Keratinocyte (primary cell): Measurements from ENCODE around the gene EML2. TPM values are rescaled to one million over a fixed set of nuclear protein-coding genes. Genes with fewer than 3 reads are reported as not detected.
A peak's percentile ranks its signal among the peaks of the same experiment; 100 is the strongest.

Source experiments
- DNase-seq: peaks from one replicate; pipeline ENCODE4 v3.0.0-alpha.2; 2011; ENCODE audit warnings: low read depth, missing footprints, low spot score
- FAIRE-seq: peaks from 2 replicates; lab custom pipeline; 2011; peaks lifted over from hg19 to GRCh38; lab: Jason Lieb, UNC
- H2AFZ ChIP-seq: 2 replicates; pipeline ENCODE4 v1.6.0; 2012; ENCODE audit warnings: low read length, control low read depth, inconsistent platforms; ENCODE audit not compliant: control insufficient read depth
- H3K27ac ChIP-seq: 2 replicates; pipeline ENCODE4 v1.5.1; 2011; ENCODE audit warnings: low read length; ENCODE audit not compliant: control insufficient read depth, insufficient read depth
- H3K27me3 ChIP-seq: 3 replicates; pipeline ENCODE4 v1.6.0; 2011; ENCODE audit warnings: low read length; ENCODE audit not compliant: control insufficient read depth, insufficient read depth; ENCODE audit errors: extremely low read depth
- H3K36me3 ChIP-seq, 2 experiments: 2 replicates in 1 of 2; 3 replicates in 1 of 2; pipeline ENCODE4 v1.5.1; 2011; ENCODE audit warnings: low read length in 2 of 2, mild to moderate bottlenecking in 1 of 2; ENCODE audit not compliant: control insufficient read depth in 2 of 2, insufficient read depth in 2 of 2; ENCODE audit errors: extremely low read depth in 1 of 2
- H3K4me1 ChIP-seq: 3 replicates; pipeline ENCODE4 v1.5.1; 2011; ENCODE audit warnings: low read length; ENCODE audit not compliant: control insufficient read depth, insufficient read depth; ENCODE audit errors: extremely low read depth
- H3K4me2 ChIP-seq: 3 replicates; pipeline ENCODE4 v1.6.0; 2011; ENCODE audit warnings: low read depth, low read length; ENCODE audit not compliant: control insufficient read depth, insufficient read depth; ENCODE audit errors: extremely low read depth
- H3K4me3 ChIP-seq, 3 experiments: fragments of 200-600 bp in 1 of 3; sonication (generic) in 1 of 3; 2 replicates in 2 of 3; 3 replicates in 1 of 3; pipeline ENCODE4 v1.5.1; 2011 to 2016; ENCODE audit warnings: low read length in 3 of 3, mild to moderate bottlenecking in 3 of 3, control low read depth in 2 of 3, inconsistent platforms in 1 of 3, low read depth in 1 of 3, mixed read lengths in 1 of 3, mixed run types in 1 of 3, moderate library complexity in 1 of 3; ENCODE audit not compliant: control insufficient read depth in 2 of 3, insufficient read depth in 2 of 3; ENCODE audit errors: extremely low read depth in 1 of 3
- H3K79me2 ChIP-seq: 2 replicates; pipeline ENCODE4 v1.6.0; 2012; ENCODE audit warnings: low read length; ENCODE audit not compliant: control insufficient read depth, insufficient read depth
- H3K9ac ChIP-seq: 3 replicates; pipeline ENCODE4 v1.6.0; 2011; ENCODE audit warnings: low read length; ENCODE audit not compliant: control insufficient read depth, insufficient read depth; ENCODE audit errors: extremely low read depth
- H3K9me1 ChIP-seq: 3 replicates; pipeline ENCODE4 v1.6.0; 2011; ENCODE audit warnings: low read length; ENCODE audit not compliant: control insufficient read depth, insufficient read depth; ENCODE audit errors: extremely low read depth
- H3K9me3 ChIP-seq: 2 replicates; pipeline ENCODE4 v1.5.1; 2012; ENCODE audit warnings: low read depth, low read length; ENCODE audit not compliant: control insufficient read depth
- H4K20me1 ChIP-seq: 3 replicates; pipeline ENCODE4 v1.6.0; 2011; ENCODE audit warnings: low read length; ENCODE audit not compliant: control insufficient read depth, insufficient read depth; ENCODE audit errors: extremely low read depth
- CTCF ChIP-seq, 3 experiments: IDR thresholded peaks in 1 of 3; conservative IDR thresholded peaks in 1 of 3; optimal IDR thresholded peaks in 1 of 3; 2 replicates in 2 of 3; 3 replicates in 1 of 3; pipeline versions ENCODE3 to v1.5.1; 2011; ENCODE audit warnings: low read length in 3 of 3, mild to moderate bottlenecking in 3 of 3, moderate library complexity in 2 of 3, control low read depth in 1 of 3, inconsistent platforms in 1 of 3; ENCODE audit not compliant: insufficient read depth in 2 of 3; ENCODE audit errors: extremely low read depth in 1 of 3
- EZH2 ChIP-seq: IDR thresholded peaks from one replicate; pipeline ENCODE4 v1.6.1; 2012; ENCODE audit warnings: inconsistent platforms, mild to moderate bottlenecking, low read length, moderate library complexity
- dilution Hi-C: fragments of 300-500 bp; cut with MboI; formaldehyde crosslinking; loops from one replicate; pipeline ENCODE4 v1.7.0; 2020; ENCODE audit warnings: low sequenced_read_pairs; ENCODE audit not compliant: extremely low pct_ligation_motif_present
- polyA plus RNA-seq, 5 experiments: library from polyadenylated mRNA; depleted of rRNA in 3 of 5; stranded (reverse) in 3 of 5; stranded (forward) in 1 of 5; unstranded in 1 of 5; fragments of >200 nt; gene quantifications; 1 replicate in 1 of 5; 2 replicates in 3 of 5; 3 replicates in 1 of 5; pipeline versions ENCODE4 v1.2.1 to v1.2.3, GENCODE V29; 2011 to 2012; ENCODE audit warnings: missing spikeins in 2 of 5, low read depth in 1 of 5, low replicate concordance in 1 of 5

The EML2 gene
- polyA plus RNA-seq, 1 donor (not counting 4 experiments of a cell fraction or from before 2014, with no cell fraction given) = 43.4 TPM

GRCh38 chr19:45576682-45577081, 62.5 kb downstream of the EML2 start:
- Histone ChIP-seq H3K4me1 (peaks cover 36% of the 10 kb centered on the region), H4K20me1 (no peaks in the 10 kb centered on the region), H3K4me2 (peak overlapping the region; percentile 71), H3K27ac (peak overlapping the region; percentile 96), H2AFZ (no peak overlapping the region), H3K79me2 (peaks cover 30% of the 10 kb centered on the region), H3K27me3 (no peaks in the 10 kb centered on the region), H3K9me1 (no peaks in the 10 kb centered on the region), H3K4me3 (no peak overlapping the region), H3K36me3 (peaks cover 0 to 5% of the 10 kb centered on the region in 2 experiments), H3K9me3 (no peaks in the 10 kb centered on the region), H3K9ac (peak overlapping the region; percentile 57)
- DNase-seq (no peak), FAIRE-seq (no peak)
- no peak for TF ChIP-seq EZH2
- no peak for TF ChIP-seq CTCF (optimal IDR thresholded peaks at IDR 0.05 in 1 of 3, IDR thresholded peaks at IDR 0.05 in 1 of 3, conservative IDR thresholded peaks at IDR 0.05 in 1 of 3; ENCODE audit: extremely low read depth in 1 of 3, insufficient read depth in 2 of 3, low read length in 3 of 3)
- dilution Hi-C loops = no loop called here

- Histone ChIP-seq H3K4me2 (no peak overlapping the region), H3K9ac (no peak overlapping the region), H2AFZ (no peak overlapping the region), H4K20me1 (no peaks in the 10 kb centered on the region), H3K27ac (peak overlapping the region; percentile 17), H3K9me3 (no peaks in the 10 kb centered on the region), H3K4me3 (no peak overlapping the region), H3K27me3 (no peaks in the 10 kb centered on the region), H3K4me1 (peaks cover 36% of the 10 kb centered on the region), H3K79me2 (peaks cover 31% of the 10 kb centered on the region), H3K9me1 (no peaks in the 10 kb centered on the region), H3K36me3 (no peaks in the 10 kb centered on the region)
- FAIRE-seq = no peak
- TF ChIP-seq CTCF (optimal IDR thresholded peaks at IDR 0.05 in 1 of 3, IDR thresholded peaks at IDR 0.05 in 1 of 3, conservative IDR thresholded peaks at IDR 0.05 in 1 of 3; ENCODE audit: extremely low read depth in 1 of 3, insufficient read depth in 2 of 3, low read length in 3 of 3) = no peak
- no peak for TF ChIP-seq EZH2
- DNase-seq = no peak
- dilution Hi-C loops = no loop called here
These were observed 64.0 kb downstream of the EML2 start for GRCh38 chr19:45575216-45575615.
